Nephron progenitor cell (in vitro differentiated cells): Measurements from ENCODE around the gene ADAMTS10.

Experiments used
- DNase-seq: peaks from one replicate; pipeline ENCODE4 v3.0.0; 2021
- H3K27ac Mint-ChIP-seq: 2 replicates; pipeline ENCODE4 v1.8.0; 2021; ENCODE audit warnings: mild to moderate bottlenecking, moderate library complexity, mixed read lengths
- H3K27me3 Mint-ChIP-seq: 2 replicates; pipeline ENCODE4 v1.8.0; 2021; ENCODE audit warnings: mild to moderate bottlenecking, low read depth, mixed read lengths; ENCODE audit not compliant: poor library complexity
- H3K36me3 Mint-ChIP-seq: 2 replicates; pipeline ENCODE4 v1.8.0; 2021; ENCODE audit warnings: low read depth, mixed read lengths
- H3K4me1 Mint-ChIP-seq: 2 replicates; pipeline ENCODE4 v1.8.0; 2021; ENCODE audit warnings: mixed read lengths
- H3K4me3 Mint-ChIP-seq: 2 replicates; pipeline ENCODE4 v1.8.0; 2021; ENCODE audit warnings: mild to moderate bottlenecking, moderate library complexity, mixed read lengths
- H3K9me3 Mint-ChIP-seq: 2 replicates; pipeline ENCODE4 v1.8.0; 2021; ENCODE audit warnings: mild to moderate bottlenecking, moderate library complexity, mixed read lengths
- CTCF ChIP-seq: fragments of 200-600 bp; sonication (generic); IDR thresholded peaks from 2 replicates; pipeline ENCODE4 v1.5.0; 2021; ENCODE audit warnings: antibody characterized with exemption

Gene ADAMTS10

GRCh38 chr19:8648240-8648639 lies 37.7 kb upstream of the ADAMTS10 start:
- Mint-ChIP-seq H3K27ac (no peak overlapping the region), H3K4me3 (no peak overlapping the region), H3K9me3 (no peaks in the 10 kb centered on the region), H3K27me3 (peaks cover 34% of the 10 kb centered on the region), H3K4me1 (no peaks in the 10 kb centered on the region), H3K36me3 (no peaks in the 10 kb centered on the region)
- no peak for TF ChIP-seq CTCF
- DNase-seq, result no peak

GRCh38 chr19:8643860-8644653 lies 33.5 kb upstream of the ADAMTS10 start:
- Mint-ChIP-seq H3K4me3 (no peak overlapping the region), H3K4me1 (no peaks in the 10 kb centered on the region), H3K36me3 (no peaks in the 10 kb centered on the region), H3K27ac (no peak overlapping the region), H3K27me3 (peaks cover 41% of the 10 kb centered on the region), H3K9me3 (peaks cover 10% of the 10 kb centered on the region)
- DNase-seq, result no peak
- TF ChIP-seq CTCF, result no peak

GRCh38 chr19:8642561-8642960 lies 32.0 kb upstream of the ADAMTS10 start:
- Mint-ChIP-seq H3K9me3 (peaks cover 10% of the 10 kb centered on the region), H3K4me3 (no peak overlapping the region), H3K4me1 (no peaks in the 10 kb centered on the region), H3K27me3 (peaks cover 39% of the 10 kb centered on the region), H3K36me3 (no peaks in the 10 kb centered on the region), H3K27ac (no peak overlapping the region)
- no peak for DNase-seq
- TF ChIP-seq CTCF, result no peak

GRCh38 chr19:8641908-8642547 lies 31.5 kb upstream of the ADAMTS10 start:
- peak; percentile 50 for TF ChIP-seq CTCF
- H3K4me3 Mint-ChIP-seq, result no peak overlapping the region
- peaks cover 39% of the 10 kb centered on the region for H3K27me3 Mint-ChIP-seq
- peaks cover 10% of the 10 kb centered on the region for H3K9me3 Mint-ChIP-seq
- DNase-seq, result no peak
- no peaks in the 10 kb centered on the region for H3K36me3 Mint-ChIP-seq
- H3K27ac Mint-ChIP-seq, result no peak overlapping the region
- H3K4me1 Mint-ChIP-seq, result no peaks in the 10 kb centered on the region

- Mint-ChIP-seq H3K36me3 (no peaks in the 10 kb centered on the region), H3K4me3 (no peak overlapping the region), H3K27me3 (peaks cover 35% of the 10 kb centered on the region), H3K4me1 (no peaks in the 10 kb centered on the region), H3K9me3 (peaks cover 10% of the 10 kb centered on the region), H3K27ac (no peak overlapping the region)
- no peak for DNase-seq
- TF ChIP-seq CTCF, result no peak
These were observed 30.8 kb upstream of the ADAMTS10 start for GRCh38 chr19:8641221-8641907.
